B cell (primary cell): ENCODE measurements around the gene CPPED1. TPM values are rescaled to one million over a fixed set of nuclear protein-coding genes. Genes with fewer than 3 reads are reported as not detected.

Source experiments
- ATAC-seq: fragments of 200-7000 bp; cut with Tn5 transposase; one replicate; pipeline ENCODE4 v1.10.0; 2021; ENCODE audit warnings: low read depth, mild to moderate bottlenecking, moderate number of reproducible peaks, moderate library complexity
- CTCF ChIA-PET: fragments of 350-600 bp; sonication (Branson Sonifier 250); formaldehyde crosslinking; loops from one replicate; lab custom pipeline; 2021; ENCODE audit warnings: antibody characterized with exemption, inconsistent platforms; lab: Charles Lee
- POLR2A ChIA-PET: fragments of 350-600 bp; sonication (Branson Sonifier 250); formaldehyde crosslinking; loops from one replicate; lab custom pipeline; 2021; ENCODE audit warnings: antibody characterized with exemption; lab: Charles Lee
- DNase-seq: peaks from one replicate; pipeline ENCODE4 v3.0.0; 2013
- H2AFZ ChIP-seq: 2 replicates; pipeline ENCODE4 v1.6.1; 2012; ENCODE audit warnings: mild to moderate bottlenecking, low read depth, low read length; ENCODE audit not compliant: insufficient read depth, poor library complexity, severe bottlenecking
- H3K27ac ChIP-seq, 2 donors: 1 replicate in 1 of 2; 2 replicates in 1 of 2; pipeline ENCODE4 v1.5.1; 2012 to 2013; ENCODE audit warnings: low read length in 2 of 2, mild to moderate bottlenecking in 2 of 2, moderate library complexity in 1 of 2
- H3K27me3 ChIP-seq, 4 experiments: fragments of 200-600 bp in 1 of 4; sonication (generic) in 1 of 4; replicated peaks in 1 of 4; 1 replicate in 2 of 4; 2 replicates in 2 of 4; pipeline versions ENCODE4 v1.6.1 to v1.7.0; 2013 to 2016; ENCODE audit warnings: low read length in 3 of 4, mild to moderate bottlenecking in 2 of 4, mixed read lengths in 1 of 4, moderate library complexity in 1 of 4; ENCODE audit not compliant: insufficient read depth in 4 of 4, control insufficient read depth in 3 of 4; ENCODE audit errors: control extremely low read depth in 1 of 4
- H3K36me3 ChIP-seq, 2 experiments: replicated peaks in 1 of 2; 1 replicate in 1 of 2; 2 replicates in 1 of 2; pipeline versions ENCODE4 v1.6.1 to v1.7.1; 2013; ENCODE audit warnings: low read length in 1 of 2; ENCODE audit not compliant: insufficient read depth in 2 of 2, control insufficient read depth in 1 of 2; ENCODE audit errors: control extremely low read depth in 1 of 2, extremely low read depth in 1 of 2
- H3K4me1 ChIP-seq, 2 donors: fragments of 200-600 bp in 1 of 2; sonication (generic) in 1 of 2; 1 replicate in 1 of 2; 2 replicates in 1 of 2; pipeline versions ENCODE4 v1.5.1 to v1.6.1; 2013 to 2017; ENCODE audit warnings: low read length in 2 of 2; ENCODE audit not compliant: control insufficient read depth in 2 of 2, insufficient read depth in 2 of 2
- H3K4me2 ChIP-seq: replicated peaks from 2 replicates; pipeline ENCODE3; 2012; ENCODE audit warnings: mild to moderate bottlenecking, low read depth, low read length; ENCODE audit not compliant: poor library complexity, severe bottlenecking
- H3K4me3 ChIP-seq, 5 experiments: fragments of 200-600 bp in 1 of 5; sonication (generic) in 1 of 5; 1 replicate in 3 of 5; 2 replicates in 2 of 5; pipeline versions ENCODE4 v1.5.1 to v1.7.0; 2011 to 2016; ENCODE audit warnings: low read length in 4 of 5, mild to moderate bottlenecking in 4 of 5, low read depth in 2 of 5, control low read depth in 1 of 5, moderate library complexity in 1 of 5; ENCODE audit not compliant: insufficient read depth in 1 of 5; ENCODE audit errors: control extremely low read depth in 1 of 5, extremely low read depth in 1 of 5
- H3K79me2 ChIP-seq: fragments of 200-600 bp; sonication (generic); one replicate; pipeline ENCODE4 v1.6.0; 2016; ENCODE audit warnings: low read length; ENCODE audit not compliant: control insufficient read depth, insufficient read depth
- H3K9ac ChIP-seq: fragments of 200-600 bp; sonication (generic); 2 replicates; pipeline ENCODE4 v1.6.1; 2017; ENCODE audit warnings: mild to moderate bottlenecking, low read length, moderate library complexity
- H3K9me3 ChIP-seq, 3 donors: one replicate each; pipeline versions ENCODE4 v1.6.1 to v1.7.1; 2013; ENCODE audit warnings: low read length in 2 of 3; ENCODE audit not compliant: control insufficient read depth in 2 of 3, insufficient read depth in 1 of 3; ENCODE audit errors: control extremely low read depth in 1 of 3
- H4K20me1 ChIP-seq: 2 replicates; pipeline ENCODE4 v1.6.0; 2012; ENCODE audit warnings: mild to moderate bottlenecking, low read length; ENCODE audit not compliant: insufficient read depth, control insufficient read depth, poor library complexity, severe bottlenecking
- H3K27ac Mint-ChIP-seq: one replicate; pipeline ENCODE4 v1.8.0; 2021; ENCODE audit warnings: mixed read lengths
- H3K27me3 Mint-ChIP-seq: one replicate; pipeline ENCODE4 v1.8.0; 2021; ENCODE audit warnings: mixed read lengths
- H3K4me1 Mint-ChIP-seq: one replicate; pipeline ENCODE4 v1.8.0; 2021; ENCODE audit warnings: mixed read lengths
- H3K4me3 Mint-ChIP-seq: one replicate; pipeline ENCODE4 v1.8.0; 2021; ENCODE audit warnings: mixed read lengths
- H3K9me3 Mint-ChIP-seq: one replicate; pipeline ENCODE4 v1.8.0; 2022; ENCODE audit warnings: mixed read lengths; ENCODE audit not compliant: insufficient read depth
- EZH2 ChIP-seq: IDR thresholded peaks from 2 replicates; pipeline ENCODE4 v1.6.1; 2012; ENCODE audit warnings: borderline replicate concordance, low read depth, mild to moderate bottlenecking, moderate library complexity, low read length; ENCODE audit not compliant: insufficient read depth, poor library complexity, severe bottlenecking
- WGBS: methylation state at CpG from one replicate; pipeline ENCODE4 v1.1.5; 2013; ENCODE audit warnings: missing lambda C conversion rate; ENCODE audit not compliant: insufficient coverage; 5-methylcytosine and 5-hydroxymethylcytosine counted together
- intact Hi-C: fragments of 100-400 bp; cut with micrococcal nuclease; formaldehyde crosslinking; loops from one replicate; pipeline ENCODE4 v1.10.0; 2022
- polyA plus RNA-seq: library from polyadenylated mRNA; depleted of rRNA; stranded (reverse); fragments of >200 nt; gene quantifications from 2 replicates; pipeline ENCODE4 v1.2.3, GENCODE V29; 2012
- total RNA-seq, 2 donors: library from RNA; stranded (reverse); fragments of 120-200 nt in 1 of 2; gene quantifications; 1 replicate in 1 of 2; 2 replicates in 1 of 2; pipeline versions ENCODE4 v1.2.3 to v1.2.4, GENCODE V29; 2013 to 2022
- TF ChIP-seq, protein P1 (sequence below): fragments of 200-600 bp; IDR thresholded peaks from one replicate; pipeline ENCODE4 v1.8.0; 2022; ENCODE audit warnings: antibody characterized with exemption, mild to moderate bottlenecking

The CPPED1 gene
- total and polyA plus RNA-seq, 2 donors (not counting 1 experiment from before 2014, with no cell fraction given), result 5.9 to 11.3 TPM

DNA sequence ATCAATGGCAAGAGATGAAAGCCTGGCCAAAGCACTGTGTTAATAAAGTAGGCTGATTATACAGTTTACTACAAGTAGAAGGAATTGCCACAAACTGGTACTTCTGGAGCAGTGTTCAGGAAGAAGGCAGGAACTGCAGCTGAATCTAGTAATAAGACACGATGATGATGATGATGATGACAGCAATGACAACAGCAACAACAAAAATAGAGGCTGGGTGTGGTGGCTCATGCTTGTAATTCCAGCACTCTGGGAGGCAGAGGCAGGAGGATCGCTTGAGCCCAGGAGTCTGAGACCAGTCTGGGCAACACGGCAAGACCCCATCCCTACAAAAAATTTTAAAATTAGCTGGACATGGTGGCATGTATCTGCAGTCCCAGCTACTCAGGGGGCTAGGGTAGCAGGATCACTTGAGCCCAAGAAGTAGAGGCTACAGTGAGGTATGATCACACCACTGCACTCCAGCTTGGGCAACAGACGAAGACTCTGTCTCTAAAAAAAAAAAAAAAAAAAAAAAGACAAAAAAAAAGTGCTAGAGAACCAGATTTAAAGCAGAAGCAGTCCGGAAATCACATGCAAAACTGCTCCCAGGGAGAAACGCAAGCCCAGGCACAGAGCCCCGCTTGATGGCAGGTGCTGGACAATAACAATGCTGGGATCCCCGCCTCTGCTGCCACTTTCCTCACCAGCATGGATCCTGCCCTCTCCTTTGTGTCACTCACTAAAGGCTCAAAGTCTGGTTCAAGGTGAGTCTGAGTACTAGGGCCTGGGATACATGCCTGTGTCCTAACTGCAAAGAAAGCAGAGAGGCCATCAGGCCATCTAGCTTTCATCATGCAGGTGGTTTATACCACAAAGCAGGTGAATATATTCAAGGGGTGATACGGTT is 44.8 kb downstream of the CPPED1 start:
- Histone ChIP-seq H4K20me1 (no peaks in the 10 kb centered on the region), H3K9me3 (peaks cover 0 to 3% (median 0%) of the 10 kb centered on the region in 3 donors), H3K4me3 (no peak overlapping the region), H3K4me1 (no peaks in the 10 kb centered on the region), H3K9ac (no peak overlapping the region), H3K27ac (no peak overlapping the region), H3K27me3 (no peaks in the 10 kb centered on the region), H2AFZ (no peak overlapping the region), H3K79me2 (no peaks in the 10 kb centered on the region), H3K4me2 (no peak overlapping the region), H3K36me3 (no peaks in the 10 kb centered on the region)
- no peak for DNase-seq
- H3K9me3 Mint-ChIP-seq, result no peaks in the 10 kb centered on the region
- no peak for ATAC-seq
- ChIA-PET CTCF (no interaction called here), POLR2A (no interaction called here)
- 89% methylated on average over 4 of the region's 9 CpGs for WGBS
- H3K27ac Mint-ChIP-seq, result no peak overlapping the region
- no peak overlapping the region for H3K4me3 Mint-ChIP-seq
- TF ChIP-seq, protein P1, sequence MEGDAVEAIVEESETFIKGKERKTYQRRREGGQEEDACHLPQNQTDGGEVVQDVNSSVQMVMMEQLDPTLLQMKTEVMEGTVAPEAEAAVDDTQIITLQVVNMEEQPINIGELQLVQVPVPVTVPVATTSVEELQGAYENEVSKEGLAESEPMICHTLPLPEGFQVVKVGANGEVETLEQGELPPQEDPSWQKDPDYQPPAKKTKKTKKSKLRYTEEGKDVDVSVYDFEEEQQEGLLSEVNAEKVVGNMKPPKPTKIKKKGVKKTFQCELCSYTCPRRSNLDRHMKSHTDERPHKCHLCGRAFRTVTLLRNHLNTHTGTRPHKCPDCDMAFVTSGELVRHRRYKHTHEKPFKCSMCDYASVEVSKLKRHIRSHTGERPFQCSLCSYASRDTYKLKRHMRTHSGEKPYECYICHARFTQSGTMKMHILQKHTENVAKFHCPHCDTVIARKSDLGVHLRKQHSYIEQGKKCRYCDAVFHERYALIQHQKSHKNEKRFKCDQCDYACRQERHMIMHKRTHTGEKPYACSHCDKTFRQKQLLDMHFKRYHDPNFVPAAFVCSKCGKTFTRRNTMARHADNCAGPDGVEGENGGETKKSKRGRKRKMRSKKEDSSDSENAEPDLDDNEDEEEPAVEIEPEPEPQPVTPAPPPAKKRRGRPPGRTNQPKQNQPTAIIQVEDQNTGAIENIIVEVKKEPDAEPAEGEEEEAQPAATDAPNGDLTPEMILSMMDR, result no peak
- TF ChIP-seq EZH2, result no peak
- peaks cover 7% of the 10 kb centered on the region for H3K4me1 Mint-ChIP-seq
- intact Hi-C loops, result no loop called here
- H3K27me3 Mint-ChIP-seq, result no peaks in the 10 kb centered on the region

DNA sequence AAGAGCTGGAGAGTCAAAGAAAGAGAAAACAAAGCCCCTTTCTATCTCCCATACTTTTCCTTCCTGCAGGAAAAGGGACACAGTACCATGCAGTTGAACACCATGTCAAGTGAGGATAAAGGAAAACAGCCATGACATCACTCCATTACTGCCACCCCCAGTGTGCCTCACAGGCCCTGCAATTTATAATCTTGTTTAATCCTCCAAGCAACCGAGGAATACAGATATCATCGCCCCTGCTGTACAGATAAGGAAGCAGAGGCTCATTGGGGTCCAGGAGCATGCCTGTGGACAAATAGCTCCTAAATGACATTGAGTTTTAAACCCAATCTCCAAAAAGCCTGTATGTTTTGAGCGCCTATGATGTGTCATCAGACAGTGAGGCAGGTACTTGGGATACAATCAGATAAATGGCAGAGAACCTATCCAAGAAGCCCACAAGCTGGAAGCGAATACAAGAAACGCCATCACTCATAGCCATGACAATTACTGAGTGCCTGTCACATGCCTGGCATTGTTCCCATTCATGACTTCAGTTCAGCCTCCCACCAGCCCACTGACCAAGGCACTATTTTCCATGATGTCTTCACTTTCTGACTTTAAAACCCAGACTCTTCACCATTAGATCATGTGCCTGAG is 45.5 kb downstream of the CPPED1 start:
- Histone ChIP-seq H4K20me1 (no peaks in the 10 kb centered on the region), H3K27ac (no peak overlapping the region), H3K36me3 (no peaks in the 10 kb centered on the region), H3K27me3 (no peaks in the 10 kb centered on the region), H3K4me2 (no peak overlapping the region), H3K79me2 (no peaks in the 10 kb centered on the region), H3K9ac (no peak overlapping the region), H2AFZ (no peak overlapping the region), H3K4me1 (no peaks in the 10 kb centered on the region), H3K9me3 (peaks cover 0 to 3% (median 0%) of the 10 kb centered on the region in 3 donors), H3K4me3 (no peak overlapping the region)
- Mint-ChIP-seq H3K4me1 (peaks cover 7% of the 10 kb centered on the region), H3K27me3 (no peaks in the 10 kb centered on the region), H3K27ac (no peak overlapping the region), H3K9me3 (no peaks in the 10 kb centered on the region), H3K4me3 (no peak overlapping the region)
- intact Hi-C loops, result no loop called here
- WGBS, result 99% methylated on average over 5 of the region's 5 CpGs
- ChIA-PET CTCF (no interaction called here), POLR2A (no interaction called here)
- ATAC-seq (no peak), DNase-seq (no peak)
- no peak for TF ChIP-seq EZH2
- TF ChIP-seq, protein P1, result no peak
